WTC11 (cell line): Measurements from ENCODE around the gene MTHFD2. TPM values are rescaled to one million over a fixed set of nuclear protein-coding genes. Genes with fewer than 3 reads are reported as not detected.
A peak's percentile ranks its signal among the peaks of the same experiment; 100 is the strongest.

Source experiments
- ATAC-seq: fragments of 200-7000 bp; cut with Tn5 transposase; 2 replicates; pipeline ENCODE4 v1.10.0; 2021; ENCODE audit warnings: mild to moderate bottlenecking, moderate library complexity
- CTCF ChIA-PET: fragments of 300-600 bp; sonication (Branson Sonifier 250); formaldehyde crosslinking; loops from one replicate; lab custom pipeline; 2021; ENCODE audit warnings: antibody characterized with exemption; lab: Charles Lee
- POLR2A ChIA-PET: fragments of 350-600 bp; sonication (Branson Sonifier 250); formaldehyde crosslinking; loops from one replicate; lab custom pipeline; 2021; ENCODE audit warnings: antibody characterized with exemption; lab: Charles Lee
- DNase-seq: peaks from one replicate; pipeline ENCODE4 v3.0.0; 2021; ENCODE audit warnings: low spot score
- H3K27ac Mint-ChIP-seq: 2 replicates; pipeline ENCODE4 v1.8.0; 2021; ENCODE audit warnings: mixed read lengths
- H3K27me3 Mint-ChIP-seq: 2 replicates; pipeline ENCODE4 v1.8.0; 2021; ENCODE audit warnings: low read depth, mild to moderate bottlenecking, moderate library complexity, mixed read lengths
- H3K36me3 Mint-ChIP-seq: 2 replicates; pipeline ENCODE4 v1.8.0; 2021; ENCODE audit warnings: mixed read lengths
- H3K4me1 Mint-ChIP-seq: 2 replicates; pipeline ENCODE4 v1.8.0; 2022; ENCODE audit warnings: mixed read lengths
- H3K4me3 Mint-ChIP-seq: 2 replicates; pipeline ENCODE4 v1.8.0; 2021; ENCODE audit warnings: mild to moderate bottlenecking, moderate library complexity, mixed read lengths
- H3K9me3 Mint-ChIP-seq: 2 replicates; pipeline ENCODE4 v1.8.0; 2021; ENCODE audit warnings: mixed read lengths
- ATF3 ChIP-seq: sonication (generic); formaldehyde crosslinking; conservative IDR thresholded peaks from 2 replicates; pipeline ENCODE4 v1.8.1; 2022; ENCODE audit warnings: mild to moderate bottlenecking, missing genetic modification reagents
- ERG ChIP-seq: fragments of 250-450 bp; sonication (Bioruptor Pico); IDR thresholded peaks from 2 replicates; pipeline ENCODE4 v1.8.0; 2021; ENCODE audit warnings: mild to moderate bottlenecking
- ESRRA ChIP-seq: sonication (generic); formaldehyde crosslinking; IDR thresholded peaks from 2 replicates; pipeline ENCODE4 v1.8.1; 2022; ENCODE audit warnings: mild to moderate bottlenecking, missing genetic modification reagents, borderline replicate concordance
- HMGA2 ChIP-seq: fragments of 250-450 bp; sonication (Bioruptor Pico); IDR thresholded peaks from 2 replicates; pipeline ENCODE4 v1.4.0; 2021; ENCODE audit warnings: mild to moderate bottlenecking, moderate library complexity
- MAX ChIP-seq: sonication (generic); formaldehyde crosslinking; IDR thresholded peaks from 2 replicates; pipeline ENCODE4 v1.8.0; 2022; ENCODE audit warnings: mild to moderate bottlenecking, missing genetic modification reagents
- RORB ChIP-seq: fragments of 250-450 bp; sonication (Bioruptor Pico); IDR thresholded peaks from 2 replicates; pipeline ENCODE4 v1.9.0; 2021; ENCODE audit warnings: mild to moderate bottlenecking
- TCF7 ChIP-seq: sonication (generic); formaldehyde crosslinking; IDR thresholded peaks from 2 replicates; pipeline ENCODE4 v1.8.0; 2022; ENCODE audit warnings: mild to moderate bottlenecking, low read depth, missing genetic modification reagents, moderate library complexity
- ZNF219 ChIP-seq: sonication (generic); formaldehyde crosslinking; IDR thresholded peaks from 2 replicates; pipeline ENCODE4 v1.8.0; 2023; ENCODE audit warnings: missing genetic modification reagents, mild to moderate bottlenecking, borderline replicate concordance
- ZNF317 ChIP-seq: sonication (generic); formaldehyde crosslinking; IDR thresholded peaks from 2 replicates; pipeline ENCODE4 v1.8.1; 2023; ENCODE audit warnings: low read depth, mild to moderate bottlenecking, moderate library complexity, missing genetic modification reagents, borderline replicate concordance
- ZNF416 ChIP-seq: fragments of 250-450 bp; sonication (Bioruptor Pico); IDR thresholded peaks from 2 replicates; pipeline ENCODE4 v1.9.0; 2021; ENCODE audit warnings: mild to moderate bottlenecking, inconsistent platforms
- ZNF532 ChIP-seq: fragments of 250-450 bp; sonication (Bioruptor Pico); IDR thresholded peaks from 2 replicates; pipeline ENCODE4 v1.9.0; 2021; ENCODE audit warnings: mild to moderate bottlenecking, borderline replicate concordance
- total RNA-seq: library from RNA; stranded (reverse); gene quantifications from 3 replicates; pipeline ENCODE4 v1.2.3, GENCODE V29; 2021
- TF ChIP-seq, protein P1 (sequence below): sonication (generic); formaldehyde crosslinking; IDR thresholded peaks from 2 replicates; pipeline ENCODE4 v1.8.0; 2022; ENCODE audit warnings: mild to moderate bottlenecking, missing genetic modification reagents
- TF ChIP-seq, protein P2 (sequence below): sonication (generic); formaldehyde crosslinking; IDR thresholded peaks from 2 replicates; pipeline ENCODE4 v1.8.1; 2022; ENCODE audit warnings: mild to moderate bottlenecking, missing genetic modification reagents, moderate library complexity, borderline replicate concordance

The MTHFD2 gene
- total RNA-seq, 1 experiment from 2014 or later = 251 TPM

DNA sequence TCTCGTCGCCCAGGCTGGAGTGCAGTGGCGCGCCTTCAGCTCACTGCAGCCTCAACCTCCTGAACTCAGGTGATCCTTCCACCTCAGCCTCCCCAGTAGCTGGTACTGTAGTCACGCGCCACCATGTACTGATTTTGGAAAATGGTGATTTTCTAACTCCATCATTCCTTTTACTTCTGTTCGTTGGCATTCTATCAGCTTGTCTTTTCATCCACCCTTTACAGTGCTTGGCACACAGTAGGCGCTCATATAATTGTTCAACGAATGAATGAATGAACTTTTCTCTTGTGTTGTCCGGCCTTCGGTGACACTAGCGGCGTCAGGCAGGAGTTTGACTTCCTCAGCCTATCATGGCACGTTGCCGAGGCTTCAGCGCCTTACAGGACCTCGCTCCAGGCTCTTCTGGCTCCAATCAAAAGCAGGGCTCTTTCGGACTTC, 373 bp upstream of the MTHFD2 start:
- ChIA-PET CTCF (interaction anchor here (1.3 to 2.2 kb wide), 4 partner anchors 18 to 50 kb away, joined by 3 to 11 read pairs (median 6); partner anchors contain the start of genes BOLA3 and MOB1A), POLR2A (interaction anchor here (1.1 to 4.5 kb wide), 6 partner anchors 9 to 49 kb away, joined by 3 to 41 read pairs (median 6); partner anchors contain the start of gene MOB1A)
- peak overlapping the region; percentile 100 for H3K27ac Mint-ChIP-seq
- no peak for ATAC-seq
- peak overlapping the region; percentile 99 for H3K4me3 Mint-ChIP-seq
- peaks cover 18% of the 10 kb centered on the region for H3K36me3 Mint-ChIP-seq
- no peak for DNase-seq
- H3K4me1 Mint-ChIP-seq = peaks cover 29% of the 10 kb centered on the region
- TF ChIP-seq HMGA2 (CRISPR knock-in tag) (no peak), ZNF532 (no peak), ZNF317 (CRISPR knock-in tag) (no peak), ESRRA (CRISPR knock-in tag) (no peak), TCF7 (CRISPR knock-in tag) (no peak), MAX (CRISPR knock-in tag) (no peak), ZNF219 (CRISPR knock-in tag) (no peak), RORB (CRISPR knock-in tag) (no peak), ATF3 (CRISPR knock-in tag) (no peak)
- TF ChIP-seq, protein P1, sequence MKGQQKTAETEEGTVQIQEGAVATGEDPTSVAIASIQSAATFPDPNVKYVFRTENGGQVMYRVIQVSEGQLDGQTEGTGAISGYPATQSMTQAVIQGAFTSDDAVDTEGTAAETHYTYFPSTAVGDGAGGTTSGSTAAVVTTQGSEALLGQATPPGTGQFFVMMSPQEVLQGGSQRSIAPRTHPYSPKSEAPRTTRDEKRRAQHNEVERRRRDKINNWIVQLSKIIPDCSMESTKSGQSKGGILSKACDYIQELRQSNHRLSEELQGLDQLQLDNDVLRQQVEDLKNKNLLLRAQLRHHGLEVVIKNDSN (CRISPR knock-in tag) = no peak
- H3K27me3 Mint-ChIP-seq = peaks cover 10% of the 10 kb centered on the region
- H3K9me3 Mint-ChIP-seq = no peaks in the 10 kb centered on the region; the same call in 1 of the 2 replicates

DNA sequence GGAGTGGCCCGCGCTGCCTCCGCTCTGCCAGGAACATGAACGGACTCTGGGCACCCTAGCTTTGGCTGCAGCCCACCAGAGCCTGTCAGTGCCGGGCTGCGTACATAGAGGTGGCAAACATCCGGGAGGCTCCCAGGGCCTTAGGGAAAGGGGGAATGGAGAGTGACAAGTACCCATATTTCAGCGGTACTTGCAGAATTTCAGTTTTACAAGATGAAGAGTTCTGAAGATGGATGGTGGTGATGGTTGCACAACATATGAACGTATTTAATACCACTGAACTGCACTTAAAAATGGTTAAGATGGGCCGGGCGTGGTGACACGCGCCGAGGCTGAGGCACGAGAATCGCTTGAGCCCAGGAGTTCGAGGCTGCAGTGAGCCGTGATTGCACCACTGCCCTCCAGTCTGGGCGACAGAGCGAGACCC, 873 bp downstream of the MTHFD2 start:
- no peak for DNase-seq
- peaks cover 38% of the 10 kb centered on the region for H3K4me1 Mint-ChIP-seq
- CTCF ChIA-PET = interaction anchor here (0.7 to 2.2 kb wide), 8 partner anchors 11 to 60 kb away, joined by 3 to 11 read pairs (median 3); partner anchors contain the start of genes BOLA3 and MOB1A
- POLR2A ChIA-PET = interaction anchor here (0.6 to 4.5 kb wide), 8 partner anchors 8 to 86 kb away, joined by 3 to 41 read pairs (median 4); partner anchors contain the start of gene MOB1A
- ATAC-seq = no peak
- peak overlapping the region; percentile 99 for H3K4me3 Mint-ChIP-seq
- H3K36me3 Mint-ChIP-seq = peaks cover 19% of the 10 kb centered on the region
- TF ChIP-seq, protein P2, sequence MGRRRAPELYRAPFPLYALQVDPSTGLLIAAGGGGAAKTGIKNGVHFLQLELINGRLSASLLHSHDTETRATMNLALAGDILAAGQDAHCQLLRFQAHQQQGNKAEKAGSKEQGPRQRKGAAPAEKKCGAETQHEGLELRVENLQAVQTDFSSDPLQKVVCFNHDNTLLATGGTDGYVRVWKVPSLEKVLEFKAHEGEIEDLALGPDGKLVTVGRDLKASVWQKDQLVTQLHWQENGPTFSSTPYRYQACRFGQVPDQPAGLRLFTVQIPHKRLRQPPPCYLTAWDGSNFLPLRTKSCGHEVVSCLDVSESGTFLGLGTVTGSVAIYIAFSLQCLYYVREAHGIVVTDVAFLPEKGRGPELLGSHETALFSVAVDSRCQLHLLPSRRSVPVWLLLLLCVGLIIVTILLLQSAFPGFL (CRISPR knock-in tag) = 0 out of 2 replicates have a peak, but pooled peaks have one; percentile 24
- TF ChIP-seq ERG (CRISPR knock-in tag) (0 out of 2 replicates have a peak, but pooled peaks have one; percentile 8), ZNF416 (CRISPR knock-in tag) (no peak)
- TF ChIP-seq, all 79 proteins: peak for 2
- Mint-ChIP-seq H3K27me3 (peaks cover 10% of the 10 kb centered on the region), H3K27ac (peak overlapping the region; percentile 97), H3K9me3 (no peaks in the 10 kb centered on the region; the same call in 1 of the 2 replicates)
